Uterus (tissue), 4 donors: Measurements from ENCODE around the gene SHROOM2. TPM values are rescaled to one million over a fixed set of nuclear protein-coding genes. Genes with fewer than 3 reads are reported as not detected.

ENCODE experiments used
- DNase-seq, 2 donors: peaks; one replicate each; pipeline ENCODE4 v3.0.0-alpha.2; 2019 to 2020
- H3K27ac ChIP-seq, 2 donors: fragments of 200-600 bp; sonication (generic); 1 replicate in 1 of 2; 2 replicates in 1 of 2; pipeline ENCODE4 v1.5.1; 2016 to 2018
- H3K27me3 ChIP-seq, 2 donors: fragments of 200-600 bp; sonication (generic); one replicate each; pipeline ENCODE4 v1.5.1; 2018 to 2019; ENCODE audit warnings: control low read depth in 1 of 2
- H3K36me3 ChIP-seq, 2 donors: fragments of 200-600 bp; sonication (generic); one replicate each; pipeline ENCODE4 v1.5.1; 2019; ENCODE audit warnings: control low read depth in 1 of 2
- H3K4me1 ChIP-seq, 2 donors: fragments of 200-600 bp; sonication (generic); one replicate each; pipeline ENCODE4 v1.5.1; 2018 to 2019; ENCODE audit warnings: control low read depth in 1 of 2
- H3K4me3 ChIP-seq, 2 donors: fragments of 200-600 bp; sonication (generic); 1 replicate in 1 of 2; 2 replicates in 1 of 2; pipeline ENCODE4 v1.5.1; 2018 to 2019; ENCODE audit warnings: mild to moderate bottlenecking in 1 of 2
- H3K9me3 ChIP-seq, 2 donors: fragments of 200-600 bp; sonication (generic); one replicate each; pipeline ENCODE4 v1.5.1; 2019; ENCODE audit warnings: control low read depth in 1 of 2
- CTCF ChIP-seq, 4 experiments: fragments of 200-600 bp in 2 of 4; fragments of 450-650 bp in 2 of 4; sonication (generic) in 2 of 4; IDR thresholded peaks; one replicate each; pipeline ENCODE4 v1.5.1; 2016 to 2019; ENCODE audit warnings: antibody characterized with exemption in 4 of 4, mild to moderate bottlenecking in 2 of 4, moderate library complexity in 1 of 4
- POLR2A ChIP-seq, 2 donors: fragments of 450-650 bp; IDR thresholded peaks; one replicate each; pipeline ENCODE4 v1.6.1; 2016; ENCODE audit warnings: antibody characterized with exemption in 2 of 2, mild to moderate bottlenecking in 1 of 2, moderate library complexity in 1 of 2
- intact Hi-C: fragments of 100-400 bp; cut with DNase I; formaldehyde crosslinking; loops from one replicate; pipeline ENCODE4 v1.15.1; 2023; ENCODE audit warnings: low total_unique reads
- total RNA-seq, 4 donors: library from RNA; depleted of rRNA in 3 of 4; stranded (reverse); fragments of >200 nt in 3 of 4; gene quantifications; one replicate each; pipeline versions ENCODE4 v1.1.0 to v1.2.4, GENCODE V29; 2014 to 2023
- donor health status: DM: yes; HTN: yes; CAD: no.

Gene SHROOM2
- total RNA-seq, 4 donors from 2014 or later: 3.5 to 8.7 (median 4.8) TPM

- TF ChIP-seq POLR2A (IDR thresholded peaks at IDR 0.05) (no peak), CTCF (IDR thresholded peaks at IDR 0.05) (peak in 2 of 4 experiments; percentile 6 to 16)
- H3K27me3 ChIP-seq: no peaks in the 10 kb centered on the region
- H3K4me3 ChIP-seq: no peak overlapping the region
- no peak for DNase-seq
- no peaks in the 10 kb centered on the region for H3K36me3 ChIP-seq
- H3K4me1 ChIP-seq: no peaks in the 10 kb centered on the region
- intact Hi-C loops: no loop called here
- no peaks in the 10 kb centered on the region for H3K9me3 ChIP-seq
- H3K27ac ChIP-seq: no peak overlapping the region
Measured at GRCh38 chrX:9885150-9885549, 98.9 kb downstream of the SHROOM2 start.

- TF ChIP-seq POLR2A (IDR thresholded peaks at IDR 0.05): no peak
- no peak for TF ChIP-seq CTCF (IDR thresholded peaks at IDR 0.05)
- no peaks in the 10 kb centered on the region for H3K36me3 ChIP-seq
- no peak for DNase-seq
- H3K4me1 ChIP-seq: no peaks in the 10 kb centered on the region
- no peaks in the 10 kb centered on the region for H3K9me3 ChIP-seq
- H3K27ac ChIP-seq: no peak overlapping the region
- intact Hi-C loops: no loop called here
- H3K4me3 ChIP-seq: no peak overlapping the region
- no peaks in the 10 kb centered on the region for H3K27me3 ChIP-seq
Measured at GRCh38 chrX:9887659-9888297, 101.5 kb downstream of the SHROOM2 start.

- Histone ChIP-seq H3K9me3 (no peaks in the 10 kb centered on the region), H3K4me3 (no peak overlapping the region), H3K4me1 (no peaks in the 10 kb centered on the region), H3K27me3 (no peaks in the 10 kb centered on the region), H3K27ac (no peak overlapping the region), H3K36me3 (no peaks in the 10 kb centered on the region)
- TF ChIP-seq POLR2A (IDR thresholded peaks at IDR 0.05) (no peak), CTCF (IDR thresholded peaks at IDR 0.05) (no peak)
- DNase-seq: no peak
- intact Hi-C loops: no loop called here
Measured at GRCh38 chrX:9888953-9889470, 102.8 kb downstream of the SHROOM2 start.

- no peaks in the 10 kb centered on the region for H3K36me3 ChIP-seq
- TF ChIP-seq POLR2A (IDR thresholded peaks at IDR 0.05) (no peak), CTCF (IDR thresholded peaks at IDR 0.05) (no peak)
- no peaks in the 10 kb centered on the region for H3K27me3 ChIP-seq
- H3K4me3 ChIP-seq: no peak overlapping the region
- no peak overlapping the region for H3K27ac ChIP-seq
- no peaks in the 10 kb centered on the region for H3K9me3 ChIP-seq
- intact Hi-C loops: no loop called here
- DNase-seq: no peak
- H3K4me1 ChIP-seq: no peaks in the 10 kb centered on the region
Measured at GRCh38 chrX:9890681-9891091, 104.5 kb downstream of the SHROOM2 start.

GRCh38 chrX:9895225-9895912, 109.1 kb downstream of the SHROOM2 start:
- H3K27ac ChIP-seq: no peak overlapping the region
- H3K4me3 ChIP-seq: no peak overlapping the region
- DNase-seq: no peak
- H3K9me3 ChIP-seq: no peaks in the 10 kb centered on the region
- no peaks in the 10 kb centered on the region for H3K27me3 ChIP-seq
- no peaks in the 10 kb centered on the region for H3K36me3 ChIP-seq
- TF ChIP-seq POLR2A (IDR thresholded peaks at IDR 0.05) (no peak), CTCF (IDR thresholded peaks at IDR 0.05) (no peak)
- intact Hi-C loops: no loop called here
- H3K4me1 ChIP-seq: no peaks in the 10 kb centered on the region
